Measurements from ENCODE around the gene MCRIP1. TPM values are rescaled to one million over a fixed set of nuclear protein-coding genes. Genes with fewer than 3 reads are reported as not detected.
A peak's percentile ranks its signal among the peaks of the same experiment; 100 is the strongest.
"Not testable (repeated sequence)": the region's sequence is repeated elsewhere in the genome, so short reads cannot be mapped to it uniquely, and the experiment has no call there.

MCRIP1 gene
- total RNA-seq, 1 experiment from 2014 or later = 30.9 TPM

GRCh38 chr17:81844327-81844851 is 11.3 kb upstream of the MCRIP1 start:
- in situ Hi-C loops (cut with HindIII; ENCODE audit: low pct_unique_long_range_greater_than_20kb, low sequenced_read_pairs) = no loop called here
- peak; percentile 37 for DNase-seq (ENCODE audit: low read depth)

- in situ Hi-C loops (cut with HindIII; ENCODE audit: low pct_unique_long_range_greater_than_20kb, low sequenced_read_pairs) = no loop called here
- no peak for DNase-seq (ENCODE audit: low read depth)
Observed at GRCh38 chr17:81843713-81844326, 10.7 kb upstream of the MCRIP1 start.

- in situ Hi-C loops (cut with HindIII; ENCODE audit: low pct_unique_long_range_greater_than_20kb, low sequenced_read_pairs) = no loop called here
Observed at GRCh38 chr17:81842725-81843504, 9.8 kb upstream of the MCRIP1 start.

GRCh38 chr17:81842378-81842724 is 9.3 kb upstream of the MCRIP1 start:
- in situ Hi-C loops (cut with HindIII; ENCODE audit: low pct_unique_long_range_greater_than_20kb, low sequenced_read_pairs) = no loop called here
- no peak for DNase-seq (ENCODE audit: low read depth)

More at GRCh38 chr17:81842725-81843504, 9.8 kb upstream of the MCRIP1 start:
- no peak for DNase-seq (ENCODE audit: low read depth)

- in situ Hi-C loops (cut with HindIII; ENCODE audit: low pct_unique_long_range_greater_than_20kb, low sequenced_read_pairs) = no loop called here
- DNase-seq (ENCODE audit: low read depth) = no peak
Observed at GRCh38 chr17:81841866-81842265, 8.8 kb upstream of the MCRIP1 start.

GRCh38 chr17:81840826-81841778 is 8.0 kb upstream of the MCRIP1 start:
- no peak for DNase-seq (ENCODE audit: low read depth)
- in situ Hi-C loops (cut with HindIII; ENCODE audit: low pct_unique_long_range_greater_than_20kb, low sequenced_read_pairs) = no loop called here

- DNase-seq (ENCODE audit: low read depth); in situ Hi-C loops (cut with HindIII; ENCODE audit: low pct_unique_long_range_greater_than_20kb, low sequenced_read_pairs): not testable (repeated sequence)
Observed at GRCh38 chr17:81840059-81840458, 7.0 kb upstream of the MCRIP1 start.

- in situ Hi-C loops (cut with HindIII; ENCODE audit: low pct_unique_long_range_greater_than_20kb, low sequenced_read_pairs) = no loop called here
- no peak for DNase-seq (ENCODE audit: low read depth)
Observed at GRCh38 chr17:81839301-81839700, 6.2 kb upstream of the MCRIP1 start.

GRCh38 chr17:81838753-81839255 is 5.7 kb upstream of the MCRIP1 start:
- in situ Hi-C loops (cut with HindIII; ENCODE audit: low pct_unique_long_range_greater_than_20kb, low sequenced_read_pairs) = no loop called here
- DNase-seq (ENCODE audit: low read depth) = no peak

- no peak for DNase-seq (ENCODE audit: low read depth)
- in situ Hi-C loops (cut with HindIII; ENCODE audit: low pct_unique_long_range_greater_than_20kb, low sequenced_read_pairs) = no loop called here
Observed at GRCh38 chr17:81837641-81838040, 4.5 kb upstream of the MCRIP1 start.

- DNase-seq (ENCODE audit: low read depth) = no peak
- in situ Hi-C loops (cut with HindIII; ENCODE audit: low pct_unique_long_range_greater_than_20kb, low sequenced_read_pairs) = no loop called here
Observed at GRCh38 chr17:81834831-81835267, 1.8 kb upstream of the MCRIP1 start, which contains the start of gene PPP1R27. Gene PPP1R27, minus strand, starts transcription at chr17:81835050. Its CDS starts 97 bp downstream, at chr17:81834953.

GRCh38 chr17:81833921-81834830 is 1.1 kb upstream of the MCRIP1 start:
- no peak for DNase-seq (ENCODE audit: low read depth)
- in situ Hi-C loops (cut with HindIII; ENCODE audit: low pct_unique_long_range_greater_than_20kb, low sequenced_read_pairs) = no loop called here

GRCh38 chr17:81832608-81833159 is 407 bp downstream of the MCRIP1 start:
- in situ Hi-C loops (cut with HindIII; ENCODE audit: low pct_unique_long_range_greater_than_20kb, low sequenced_read_pairs) = no loop called here
- peak; percentile 56 for DNase-seq (ENCODE audit: low read depth)

- DNase-seq (ENCODE audit: low read depth) = no peak
- in situ Hi-C loops (cut with HindIII; ENCODE audit: low pct_unique_long_range_greater_than_20kb, low sequenced_read_pairs) = no loop called here
Observed at GRCh38 chr17:81831957-81832607, 1.0 kb downstream of the MCRIP1 start.

GRCh38 chr17:81831563-81831956 is 1.5 kb downstream of the MCRIP1 start:
- no peak for DNase-seq (ENCODE audit: low read depth)
- in situ Hi-C loops (cut with HindIII; ENCODE audit: low pct_unique_long_range_greater_than_20kb, low sequenced_read_pairs) = no loop called here

- in situ Hi-C loops (cut with HindIII; ENCODE audit: low pct_unique_long_range_greater_than_20kb, low sequenced_read_pairs) = no loop called here
- DNase-seq (ENCODE audit: low read depth) = no peak
Observed at GRCh38 chr17:81829858-81830257, 3.2 kb downstream of the MCRIP1 start.

GRCh38 chr17:81828656-81829055 is 4.4 kb downstream of the MCRIP1 start:
- DNase-seq (ENCODE audit: low read depth) = no peak
- in situ Hi-C loops (cut with HindIII; ENCODE audit: low pct_unique_long_range_greater_than_20kb, low sequenced_read_pairs) = no loop called here
